Caco-2 (cell line): ENCODE measurements around the gene BAZ2A. TPM values are rescaled to one million over a fixed set of nuclear protein-coding genes. Genes with fewer than 3 reads are reported as not detected.
"Not testable (repeated sequence)": the region's sequence is repeated elsewhere in the genome, so short reads cannot be mapped to it uniquely, and the experiment has no call there.

Experiments
- BruUV-seq: library from RNA; stranded (reverse); fragments of 400-500 nt; replicated peaks from 2 replicates; lab custom pipeline; 2021; lab: Mats Ljungman, UMichigan
- CTCF ChIA-PET: fragments of 300-600 bp; sonication (Branson Sonifier 250); formaldehyde crosslinking; loops from one replicate; lab custom pipeline; 2022; ENCODE audit warnings: antibody characterized with exemption; lab: Charles Lee
- POLR2A ChIA-PET: fragments of 300-600 bp; sonication (Branson Sonifier 250); formaldehyde crosslinking; loops from one replicate; lab custom pipeline; 2022; ENCODE audit warnings: antibody characterized with exemption; lab: Charles Lee
- DNase-seq, 2 experiments: peaks; one replicate each; pipeline versions ENCODE4 v3.0.0 to v3.0.0-alpha.2; 2020 to 2022
- H3K27me3 ChIP-seq: replicated peaks from 2 replicates; pipeline ENCODE4 v1.6.0; 2011; ENCODE audit warnings: low read length; ENCODE audit not compliant: control insufficient read depth, insufficient read depth
- H3K36me3 ChIP-seq: 2 replicates; pipeline ENCODE4 v1.5.1; 2011; ENCODE audit warnings: low read length; ENCODE audit not compliant: control insufficient read depth, insufficient read depth
- H3K4me1 ChIP-seq: fragments of 250-450 bp; sonication (Bioruptor Pico); 2 replicates; pipeline ENCODE4 v1.5.1; 2020; ENCODE audit warnings: mild to moderate bottlenecking
- H3K4me3 ChIP-seq: 2 replicates; pipeline ENCODE4 v1.5.1; 2011; ENCODE audit warnings: low read depth, mild to moderate bottlenecking, control low read depth, low read length
- H3K9me3 ChIP-seq: fragments of 250-450 bp; sonication (Bioruptor Pico); 2 replicates; pipeline ENCODE4 v1.5.1; 2020; ENCODE audit warnings: mild to moderate bottlenecking, moderate library complexity
- H3K27ac Mint-ChIP-seq: one replicate; pipeline ENCODE4 v1.8.0; 2022; ENCODE audit warnings: mixed read lengths; ENCODE audit not compliant: unreplicated experiment
- H3K27me3 Mint-ChIP-seq: one replicate; pipeline ENCODE4 v1.8.0; 2022; ENCODE audit warnings: mixed read lengths; ENCODE audit not compliant: insufficient read depth, unreplicated experiment
- H3K36me3 Mint-ChIP-seq: one replicate; pipeline ENCODE4 v1.8.0; 2022; ENCODE audit warnings: mild to moderate bottlenecking, mixed read lengths; ENCODE audit not compliant: insufficient read depth, unreplicated experiment
- H3K4me1 Mint-ChIP-seq: one replicate; pipeline ENCODE4 v1.8.0; 2022; ENCODE audit warnings: low read depth, mixed read lengths; ENCODE audit not compliant: unreplicated experiment
- H3K4me3 Mint-ChIP-seq: one replicate; pipeline ENCODE4 v1.8.0; 2022; ENCODE audit warnings: mild to moderate bottlenecking, moderate library complexity, mixed read lengths; ENCODE audit not compliant: unreplicated experiment
- H3K9me3 Mint-ChIP-seq: one replicate; pipeline ENCODE4 v1.8.0; 2022; ENCODE audit warnings: mixed read lengths; ENCODE audit not compliant: unreplicated experiment
- intact Hi-C: fragments of 100-400 bp; cut with micrococcal nuclease; formaldehyde crosslinking; loops from one replicate; pipeline ENCODE4 v1.10.0; 2022; ENCODE audit not compliant: unreplicated experiment
- total RNA-seq: library from RNA; stranded (reverse); gene quantifications from 2 replicates; pipeline ENCODE4 v1.2.3, GENCODE V29; 2022
- TF ChIP-seq, protein P1 (sequence below), 2 experiments: fragments of 200-600 bp in 1 of 2; IDR thresholded peaks; 1 replicate in 1 of 2; 2 replicates in 1 of 2; pipeline versions ENCODE4 v1.5.1 to v1.8.0; 2011 to 2022; ENCODE audit warnings: antibody characterized with exemption in 1 of 2, control low read depth in 1 of 2, inconsistent platforms in 1 of 2, low read depth in 1 of 2, low read length in 1 of 2, mild to moderate bottlenecking in 1 of 2, moderate library complexity in 1 of 2; ENCODE audit not compliant: insufficient read depth in 1 of 2, severe bottlenecking in 1 of 2, unreplicated experiment in 1 of 2

BAZ2A gene
- total RNA-seq, 1 experiment from 2014 or later, result 104 TPM

DNA sequence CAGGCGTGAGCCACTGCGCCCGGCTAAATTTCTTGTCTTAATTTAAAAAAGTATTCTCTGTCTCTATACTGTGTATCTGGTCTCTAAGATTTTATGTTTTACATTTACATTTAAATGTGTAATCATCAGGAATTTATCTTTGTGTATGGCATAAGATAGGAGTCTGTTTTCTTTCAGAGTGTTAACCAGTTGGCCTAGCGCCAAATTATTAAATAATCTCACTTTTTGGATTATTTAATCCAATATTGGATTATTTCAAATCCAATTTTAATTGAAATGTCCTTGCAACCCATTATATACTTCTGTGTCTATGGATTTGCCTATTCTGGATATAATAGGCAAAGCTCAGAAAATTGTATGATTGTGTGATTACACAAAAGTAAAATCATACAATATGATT lies 45.0 kb downstream of the BAZ2A start:
- no peak overlapping the region for H3K4me3 Mint-ChIP-seq

DNA sequence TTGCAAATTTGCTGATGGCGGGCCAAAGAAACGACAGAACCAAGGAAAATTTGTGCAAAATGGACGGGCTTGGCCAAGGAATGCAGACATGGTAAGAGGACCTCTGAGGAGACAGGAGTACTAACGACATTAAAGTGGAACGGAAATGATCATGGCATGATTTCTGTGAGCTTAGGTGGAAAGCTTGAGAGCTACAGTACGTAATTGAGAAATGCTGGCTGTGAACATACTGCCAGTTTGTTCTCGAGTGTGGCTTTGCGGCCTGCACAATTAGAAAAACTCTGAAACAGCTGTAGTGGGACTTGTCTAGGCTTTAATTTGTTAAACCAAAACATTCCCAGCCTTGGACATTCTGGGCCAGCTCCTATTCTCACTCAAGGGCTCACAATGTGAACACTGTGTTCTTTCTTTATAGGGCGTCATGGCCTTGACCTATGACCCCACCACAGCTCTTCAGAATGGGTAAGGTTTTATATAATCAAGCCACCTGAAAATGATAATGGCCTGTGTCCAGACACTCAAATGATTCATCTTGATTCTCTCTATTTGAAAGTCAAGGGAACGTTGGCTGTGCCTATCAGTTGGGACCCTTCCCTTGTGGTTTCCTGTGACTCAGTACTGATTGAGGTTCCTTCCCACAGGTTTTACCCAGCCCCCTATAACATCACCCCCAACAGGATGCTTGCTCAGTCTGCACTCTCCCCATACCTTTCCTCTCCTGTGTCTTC lies 48.5 kb downstream of the BAZ2A start:
- ChIA-PET CTCF (interaction anchor here (0.7 kb wide), 1 partner anchor 40 kb away, joined by 3 read pairs; no protein-coding TSS in a partner anchor), POLR2A (no interaction called here)
- TF ChIP-seq, protein P1, sequence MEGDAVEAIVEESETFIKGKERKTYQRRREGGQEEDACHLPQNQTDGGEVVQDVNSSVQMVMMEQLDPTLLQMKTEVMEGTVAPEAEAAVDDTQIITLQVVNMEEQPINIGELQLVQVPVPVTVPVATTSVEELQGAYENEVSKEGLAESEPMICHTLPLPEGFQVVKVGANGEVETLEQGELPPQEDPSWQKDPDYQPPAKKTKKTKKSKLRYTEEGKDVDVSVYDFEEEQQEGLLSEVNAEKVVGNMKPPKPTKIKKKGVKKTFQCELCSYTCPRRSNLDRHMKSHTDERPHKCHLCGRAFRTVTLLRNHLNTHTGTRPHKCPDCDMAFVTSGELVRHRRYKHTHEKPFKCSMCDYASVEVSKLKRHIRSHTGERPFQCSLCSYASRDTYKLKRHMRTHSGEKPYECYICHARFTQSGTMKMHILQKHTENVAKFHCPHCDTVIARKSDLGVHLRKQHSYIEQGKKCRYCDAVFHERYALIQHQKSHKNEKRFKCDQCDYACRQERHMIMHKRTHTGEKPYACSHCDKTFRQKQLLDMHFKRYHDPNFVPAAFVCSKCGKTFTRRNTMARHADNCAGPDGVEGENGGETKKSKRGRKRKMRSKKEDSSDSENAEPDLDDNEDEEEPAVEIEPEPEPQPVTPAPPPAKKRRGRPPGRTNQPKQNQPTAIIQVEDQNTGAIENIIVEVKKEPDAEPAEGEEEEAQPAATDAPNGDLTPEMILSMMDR (IDR thresholded peaks at IDR 0.05; ENCODE audit: insufficient read depth in 1 of 2, low read depth in 1 of 2, low read length in 1 of 2, severe bottlenecking in 1 of 2, unreplicated experiment in 1 of 2), result no peak
- Histone ChIP-seq H3K9me3 (no peaks in the 10 kb centered on the region), H3K27me3 (no peaks in the 10 kb centered on the region), H3K4me1 (no peaks in the 10 kb centered on the region), H3K36me3 (no peaks in the 10 kb centered on the region), H3K4me3 (no peak overlapping the region)
- intact Hi-C loops, result no loop called here
- Mint-ChIP-seq H3K36me3 (peaks cover 9% of the 10 kb centered on the region), H3K27me3 (no peaks in the 10 kb centered on the region), H3K4me3 (no peak overlapping the region), H3K9me3 (no peaks in the 10 kb centered on the region), H3K27ac (no peak overlapping the region), H3K4me1 (no peaks in the 10 kb centered on the region)
- no peak for DNase-seq
- no TSS peak for BruUV-seq

More for the DNA sequence above, 45.0 kb downstream of the BAZ2A start:
- intact Hi-C loops, result no loop called here
- Histone ChIP-seq H3K9me3 (no peaks in the 10 kb centered on the region), H3K36me3 (no peaks in the 10 kb centered on the region), H3K4me3 (no peak overlapping the region), H3K27me3 (no peaks in the 10 kb centered on the region), H3K4me1 (no peaks in the 10 kb centered on the region)
- DNase-seq, result no peak
- Mint-ChIP-seq H3K27ac (no peak overlapping the region), H3K4me1 (no peaks in the 10 kb centered on the region), H3K36me3 (peaks cover 9% of the 10 kb centered on the region), H3K27me3 (no peaks in the 10 kb centered on the region), H3K9me3 (no peaks in the 10 kb centered on the region)
- TF ChIP-seq, protein P1 (IDR thresholded peaks at IDR 0.05; ENCODE audit: insufficient read depth in 1 of 2, low read depth in 1 of 2, low read length in 1 of 2, severe bottlenecking in 1 of 2, unreplicated experiment in 1 of 2), result no peak
- ChIA-PET CTCF (interaction anchor here (0.7 kb wide), 1 partner anchor 102 kb away, joined by 7 read pairs; no protein-coding TSS in a partner anchor), POLR2A (no interaction called here)
- BruUV-seq, result no TSS peak

DNA sequence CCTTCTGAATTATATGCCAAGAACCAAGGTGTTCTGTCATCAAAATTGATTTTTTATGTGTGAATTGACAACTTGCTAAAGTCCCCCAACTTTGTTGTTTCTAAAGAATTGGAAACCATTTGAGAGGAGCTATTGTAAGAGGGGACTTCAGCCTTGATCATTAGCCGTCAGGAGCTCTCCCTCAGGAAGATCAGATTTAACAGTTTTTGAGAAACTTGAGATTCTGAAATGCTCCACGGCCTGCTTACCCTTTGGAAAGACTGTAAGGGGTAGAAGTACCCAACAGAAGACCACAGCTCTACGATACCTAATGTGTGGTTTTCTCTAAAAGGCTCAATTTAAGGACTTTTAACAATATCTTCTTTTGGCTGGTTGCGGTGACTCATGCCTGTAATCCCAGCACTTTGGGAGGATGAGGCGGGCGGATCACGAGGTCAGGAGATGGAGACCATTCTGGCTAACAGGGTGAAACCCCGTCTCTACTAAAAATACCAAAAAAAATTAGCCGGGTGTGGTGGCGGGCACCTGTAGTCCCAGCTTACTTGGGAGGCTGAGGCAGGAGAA lies 51.1 kb downstream of the BAZ2A start:
- BruUV-seq, result no TSS peak
- no peaks in the 10 kb centered on the region for H3K27me3 ChIP-seq
- no peaks in the 10 kb centered on the region for H3K36me3 ChIP-seq
- CTCF ChIA-PET, result no interaction called here
- H3K36me3 Mint-ChIP-seq, result peaks cover 9% of the 10 kb centered on the region
- no peaks in the 10 kb centered on the region for H3K9me3 Mint-ChIP-seq
- H3K4me3 Mint-ChIP-seq, result no peak overlapping the region
- TF ChIP-seq, protein P1 (IDR thresholded peaks at IDR 0.05; ENCODE audit: insufficient read depth in 1 of 2, low read depth in 1 of 2, low read length in 1 of 2, severe bottlenecking in 1 of 2, unreplicated experiment in 1 of 2), result no peak
- no peak overlapping the region for H3K4me3 ChIP-seq
- no peaks in the 10 kb centered on the region for H3K9me3 ChIP-seq
- H3K27ac Mint-ChIP-seq, result no peak overlapping the region
- intact Hi-C loops, result no loop called here
- POLR2A ChIA-PET, result no interaction called here
- H3K4me1 Mint-ChIP-seq, result no peaks in the 10 kb centered on the region
- no peak for DNase-seq
- H3K27me3 Mint-ChIP-seq, result no peaks in the 10 kb centered on the region
- H3K4me1 ChIP-seq, result no peaks in the 10 kb centered on the region

DNA sequence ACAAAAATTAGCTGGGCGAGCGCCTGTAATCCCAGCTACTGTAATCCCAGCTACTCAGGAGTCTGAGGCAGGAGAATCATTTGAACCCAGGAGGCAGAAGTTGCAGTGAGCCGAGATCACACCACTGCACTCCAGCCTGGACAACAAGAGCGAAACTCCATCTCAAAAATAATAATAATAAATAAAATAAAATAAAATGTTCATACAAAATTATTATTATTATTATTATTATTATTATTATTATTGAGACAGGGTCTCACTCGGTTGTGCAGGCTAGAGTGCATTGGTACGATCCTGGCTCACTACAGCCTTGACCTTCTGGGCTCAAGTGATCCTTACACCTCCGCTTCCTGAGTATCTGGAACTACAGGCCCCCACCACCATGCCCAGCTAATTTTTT lies 52.9 kb downstream of the BAZ2A start:
- H3K4me1 Mint-ChIP-seq, result not testable (repeated sequence)

More for the DNA sequence above, 52.9 kb downstream of the BAZ2A start:
- H3K9me3 Mint-ChIP-seq, H3K36me3 ChIP-seq, H3K9me3 ChIP-seq, H3K27ac Mint-ChIP-seq, intact Hi-C loops, H3K27me3 ChIP-seq, H3K4me1 ChIP-seq, DNase-seq, H3K4me3 Mint-ChIP-seq, H3K4me3 ChIP-seq, BruUV-seq, H3K27me3 Mint-ChIP-seq, POLR2A ChIA-PET: not testable (repeated sequence)
- peaks cover 15% of the 10 kb centered on the region for H3K36me3 Mint-ChIP-seq
- CTCF ChIA-PET, result interaction anchor here (0.6 to 1.1 kb wide), 2 partner anchors 63 to 549 kb away, joined by 3 to 4 read pairs; no protein-coding TSS in a partner anchor
